Measurements from ENCODE around the gene F10.

DNA sequence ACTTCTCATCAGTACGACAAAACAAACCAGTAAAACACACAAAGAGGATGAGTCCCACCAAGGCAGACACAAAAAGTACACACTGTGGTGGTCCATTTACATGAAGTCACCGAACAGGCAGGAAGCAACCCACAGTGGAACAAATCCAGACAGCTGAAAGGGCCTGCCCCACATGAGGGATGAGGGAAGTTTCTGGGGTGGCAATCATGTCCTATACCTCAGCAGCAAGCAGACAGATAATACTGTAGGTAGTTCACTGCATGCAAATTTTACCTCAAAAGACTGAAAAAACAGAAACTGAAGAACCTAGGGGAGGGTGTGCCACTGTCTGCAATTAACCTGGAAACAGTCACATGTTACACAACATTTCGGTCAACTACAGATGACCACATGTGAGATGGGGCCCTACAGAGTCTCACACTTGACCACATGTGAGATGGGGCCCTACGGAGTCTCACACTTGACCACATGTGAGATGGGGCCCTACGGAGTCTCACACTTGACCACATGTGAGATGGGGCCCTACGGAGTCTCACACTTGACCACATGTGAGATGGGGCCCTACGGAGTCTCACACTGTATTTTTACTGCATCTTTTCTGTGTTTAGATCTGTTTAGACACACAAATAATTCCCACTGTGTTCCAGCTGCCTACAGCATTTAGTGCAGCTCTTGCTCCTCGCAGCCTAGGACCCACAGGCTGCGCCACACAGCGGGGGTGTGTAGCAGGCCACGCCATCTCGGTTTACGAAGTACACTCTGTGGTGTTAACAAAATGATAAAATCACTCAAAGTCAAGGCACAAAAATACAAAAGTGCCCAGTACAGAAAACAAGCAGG, 63.7 kb downstream of the F10 start:
- TF ChIP-seq SUZ12 (IDR thresholded peaks at IDR 0.05; ENCODE audit: extremely low read depth, insufficient read depth, insufficient read length) (no peak), ZNF274 (IDR thresholded peaks at IDR 0.05; ENCODE audit: low read depth, low read length) (no peak), YY1 (IDR thresholded peaks at IDR 0.05; ENCODE audit: insufficient read depth, insufficient read length) (no peak)

All from NT2/D1 (cell line).